ENCODE data around the gene PHETA1. TPM values are rescaled to one million over a fixed set of nuclear protein-coding genes. Genes with fewer than 3 reads are reported as not detected.
A peak's percentile ranks its signal among the peaks of the same experiment; 100 is the strongest.

PHETA1 gene
- total and polyA plus RNA-seq, 2 of the 13 experiments (the other 11 are each of a cell fraction or from before 2014, with no cell fraction given), result 11.3 to 20.8 TPM

DNA sequence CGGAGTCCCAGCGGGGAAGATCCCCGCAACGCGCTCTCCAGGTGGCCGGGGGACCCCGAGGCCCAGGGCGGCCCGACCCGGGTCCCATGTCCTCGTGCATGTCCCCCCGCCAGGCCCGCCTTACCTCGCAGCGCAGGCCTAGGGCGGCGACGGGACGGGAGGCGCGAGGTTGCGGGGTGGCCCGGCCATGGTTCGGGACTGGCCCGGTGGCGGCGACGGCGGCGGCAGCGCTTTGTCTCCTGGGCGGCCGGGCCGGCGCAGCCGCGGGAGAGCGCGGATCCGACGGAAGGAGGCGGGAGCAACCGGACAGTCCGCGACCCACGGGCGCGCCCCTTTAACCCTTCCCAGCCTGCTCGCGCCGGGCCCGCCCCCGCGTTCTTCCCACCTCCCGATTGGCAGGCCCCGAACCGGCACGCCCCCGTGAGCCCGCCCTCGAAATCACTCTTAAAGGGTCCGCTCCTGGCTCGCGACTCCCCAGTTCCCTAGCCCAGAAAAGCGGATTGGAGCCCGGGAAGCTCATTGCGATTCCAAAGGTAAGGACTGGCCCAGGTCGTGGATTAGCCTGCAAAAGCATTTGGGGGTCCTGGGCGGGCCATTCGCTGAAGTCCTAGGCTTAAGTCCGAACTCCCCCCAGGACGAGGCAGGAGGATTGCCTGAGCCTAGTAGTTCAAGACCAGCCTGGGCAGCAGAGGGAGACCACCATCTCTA lies at the start of gene PHETA1 (continued):
- no peak for TF ChIP-seq NCOR1 (IDR thresholded peaks at IDR 0.05; ENCODE audit: borderline replicate concordance, low read length)
- TF ChIP-seq, protein P1, sequence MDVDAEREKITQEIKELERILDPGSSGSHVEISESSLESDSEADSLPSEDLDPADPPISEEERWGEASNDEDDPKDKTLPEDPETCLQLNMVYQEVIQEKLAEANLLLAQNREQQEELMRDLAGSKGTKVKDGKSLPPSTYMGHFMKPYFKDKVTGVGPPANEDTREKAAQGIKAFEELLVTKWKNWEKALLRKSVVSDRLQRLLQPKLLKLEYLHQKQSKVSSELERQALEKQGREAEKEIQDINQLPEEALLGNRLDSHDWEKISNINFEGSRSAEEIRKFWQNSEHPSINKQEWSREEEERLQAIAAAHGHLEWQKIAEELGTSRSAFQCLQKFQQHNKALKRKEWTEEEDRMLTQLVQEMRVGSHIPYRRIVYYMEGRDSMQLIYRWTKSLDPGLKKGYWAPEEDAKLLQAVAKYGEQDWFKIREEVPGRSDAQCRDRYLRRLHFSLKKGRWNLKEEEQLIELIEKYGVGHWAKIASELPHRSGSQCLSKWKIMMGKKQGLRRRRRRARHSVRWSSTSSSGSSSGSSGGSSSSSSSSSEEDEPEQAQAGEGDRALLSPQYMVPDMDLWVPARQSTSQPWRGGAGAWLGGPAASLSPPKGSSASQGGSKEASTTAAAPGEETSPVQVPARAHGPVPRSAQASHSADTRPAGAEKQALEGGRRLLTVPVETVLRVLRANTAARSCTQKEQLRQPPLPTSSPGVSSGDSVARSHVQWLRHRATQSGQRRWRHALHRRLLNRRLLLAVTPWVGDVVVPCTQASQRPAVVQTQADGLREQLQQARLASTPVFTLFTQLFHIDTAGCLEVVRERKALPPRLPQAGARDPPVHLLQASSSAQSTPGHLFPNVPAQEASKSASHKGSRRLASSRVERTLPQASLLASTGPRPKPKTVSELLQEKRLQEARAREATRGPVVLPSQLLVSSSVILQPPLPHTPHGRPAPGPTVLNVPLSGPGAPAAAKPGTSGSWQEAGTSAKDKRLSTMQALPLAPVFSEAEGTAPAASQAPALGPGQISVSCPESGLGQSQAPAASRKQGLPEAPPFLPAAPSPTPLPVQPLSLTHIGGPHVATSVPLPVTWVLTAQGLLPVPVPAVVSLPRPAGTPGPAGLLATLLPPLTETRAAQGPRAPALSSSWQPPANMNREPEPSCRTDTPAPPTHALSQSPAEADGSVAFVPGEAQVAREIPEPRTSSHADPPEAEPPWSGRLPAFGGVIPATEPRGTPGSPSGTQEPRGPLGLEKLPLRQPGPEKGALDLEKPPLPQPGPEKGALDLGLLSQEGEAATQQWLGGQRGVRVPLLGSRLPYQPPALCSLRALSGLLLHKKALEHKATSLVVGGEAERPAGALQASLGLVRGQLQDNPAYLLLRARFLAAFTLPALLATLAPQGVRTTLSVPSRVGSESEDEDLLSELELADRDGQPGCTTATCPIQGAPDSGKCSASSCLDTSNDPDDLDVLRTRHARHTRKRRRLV (CRISPR knock-in tag; IDR thresholded peaks at IDR 0.05), result no peak
- peak; percentile 83; the same call in 1 of the 2 replicates for TF ChIP-seq BORCS8-MEF2B (CRISPR knock-in tag; IDR thresholded peaks at IDR 0.05)
- no peak for TF ChIP-seq FOXJ3 (CRISPR knock-in tag; IDR thresholded peaks at IDR 0.05; ENCODE audit: borderline replicate concordance)
- TF ChIP-seq ZNF720 (CRISPR knock-in tag; IDR thresholded peaks at IDR 0.05), result no peak
- TF ChIP-seq ZNF33B (CRISPR knock-in tag; IDR thresholded peaks at IDR 0.05), result no peak
- no peak for TF ChIP-seq GPN1 (CRISPR knock-in tag; IDR thresholded peaks at IDR 0.05; ENCODE audit: borderline replicate concordance)
- no peak for TF ChIP-seq ZNF432 (CRISPR knock-in tag; IDR thresholded peaks at IDR 0.05; ENCODE audit: borderline replicate concordance)
- TF ChIP-seq ZNF383 (CRISPR knock-in tag; IDR thresholded peaks at IDR 0.05; ENCODE audit: borderline replicate concordance), result no peak
- no peak for TF ChIP-seq ZBTB1 (CRISPR knock-in tag; IDR thresholded peaks at IDR 0.05; ENCODE audit: borderline replicate concordance)
- TF ChIP-seq KDM5A (IDR thresholded peaks at IDR 0.05; ENCODE audit: borderline replicate concordance, low read length), result no peak
- TF ChIP-seq ESRRA (CRISPR knock-in tag; IDR thresholded peaks at IDR 0.05; ENCODE audit: low read depth), result no peak
- TF ChIP-seq TRIM22 (IDR thresholded peaks at IDR 0.05), result no peak
- TF ChIP-seq POGZ (CRISPR knock-in tag; IDR thresholded peaks at IDR 0.05), result no peak
- TF ChIP-seq ZNF20 (CRISPR knock-in tag; IDR thresholded peaks at IDR 0.05), result no peak
- peak; percentile 58; the same call in 1 of the 3 replicates for TF ChIP-seq MXI1 (IDR thresholded peaks at IDR 0.05; ENCODE audit: borderline replicate concordance, low read depth, low read length)
- peak; percentile 51; the same call in 1 of the 2 replicates for TF ChIP-seq ISL2 (CRISPR knock-in tag; IDR thresholded peaks at IDR 0.05)
- TF ChIP-seq, protein P2, sequence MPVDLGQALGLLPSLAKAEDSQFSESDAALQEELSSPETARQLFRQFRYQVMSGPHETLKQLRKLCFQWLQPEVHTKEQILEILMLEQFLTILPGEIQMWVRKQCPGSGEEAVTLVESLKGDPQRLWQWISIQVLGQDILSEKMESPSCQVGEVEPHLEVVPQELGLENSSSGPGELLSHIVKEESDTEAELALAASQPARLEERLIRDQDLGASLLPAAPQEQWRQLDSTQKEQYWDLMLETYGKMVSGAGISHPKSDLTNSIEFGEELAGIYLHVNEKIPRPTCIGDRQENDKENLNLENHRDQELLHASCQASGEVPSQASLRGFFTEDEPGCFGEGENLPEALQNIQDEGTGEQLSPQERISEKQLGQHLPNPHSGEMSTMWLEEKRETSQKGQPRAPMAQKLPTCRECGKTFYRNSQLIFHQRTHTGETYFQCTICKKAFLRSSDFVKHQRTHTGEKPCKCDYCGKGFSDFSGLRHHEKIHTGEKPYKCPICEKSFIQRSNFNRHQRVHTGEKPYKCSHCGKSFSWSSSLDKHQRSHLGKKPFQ (CRISPR knock-in tag; IDR thresholded peaks at IDR 0.05; ENCODE audit: insufficient replicate concordance), result peak; percentile 31
- TF ChIP-seq XBP1 (CRISPR knock-in tag; IDR thresholded peaks at IDR 0.05), result no peak
- peak; percentile 55; the same call in 1 of the 2 replicates for TF ChIP-seq SIN3A (IDR thresholded peaks at IDR 0.05; ENCODE audit: borderline replicate concordance, low read depth, low read length)
